GM18511 (cell line): ENCODE results near the gene AP3B2.
"Not testable (repeated sequence)": the region's sequence is repeated elsewhere in the genome, so short reads cannot be mapped to it uniquely, and the experiment has no call there.

ENCODE experiments used
- ATAC-seq: cut with Tn5 transposase; IDR thresholded peaks from one replicate; pipeline ENCODE4 v1.9.1; 2021; ENCODE audit warnings: mild to moderate bottlenecking, moderate library complexity; ENCODE audit not compliant: unreplicated experiment

The AP3B2 gene

GRCh38 chr15:82649226-82649999 is 60.3 kb downstream of the AP3B2 start:
- ATAC-seq = no peak

GRCh38 chr15:82648257-82649103 is 61.2 kb downstream of the AP3B2 start:
- no peak for ATAC-seq

GRCh38 chr15:82647835-82648256 is 61.8 kb downstream of the AP3B2 start:
- ATAC-seq = no peak

- ATAC-seq = no peak
Measured at GRCh38 chr15:82647045-82647834, 62.4 kb downstream of the AP3B2 start, which contains the start of gene CPEB1. Gene CPEB1, minus strand, starts transcription at chr15:82647363. Its CDS starts 18,904 bp downstream, at chr15:82628459.

- no peak for ATAC-seq
Measured at GRCh38 chr15:82646250-82647044, 63.2 kb downstream of the AP3B2 start.

GRCh38 chr15:82644967-82645852 is 64.5 kb downstream of the AP3B2 start:
- ATAC-seq = not testable (repeated sequence)

- ATAC-seq = no peak
Measured at GRCh38 chr15:82643992-82644391, 65.7 kb downstream of the AP3B2 start.

GRCh38 chr15:82642656-82643055 is 67.0 kb downstream of the AP3B2 start:
- no peak for ATAC-seq

GRCh38 chr15:82641129-82641798 is 68.4 kb downstream of the AP3B2 start:
- no peak for ATAC-seq

- ATAC-seq = no peak
Measured at GRCh38 chr15:82640672-82641071, 69.0 kb downstream of the AP3B2 start.

- no peak for ATAC-seq
Measured at GRCh38 chr15:82635798-82636197, 73.9 kb downstream of the AP3B2 start.

- ATAC-seq = no peak
Measured at GRCh38 chr15:82630033-82630432, 79.6 kb downstream of the AP3B2 start.

- no peak for ATAC-seq
Measured at GRCh38 chr15:82625136-82625535, 84.5 kb downstream of the AP3B2 start.

- ATAC-seq = no peak
Measured at GRCh38 chr15:82624438-82624837, 85.2 kb downstream of the AP3B2 start.

GRCh38 chr15:82624008-82624407 is 85.7 kb downstream of the AP3B2 start:
- ATAC-seq = no peak

GRCh38 chr15:82621970-82622369 is 87.7 kb downstream of the AP3B2 start:
- ATAC-seq = no peak

GRCh38 chr15:82613747-82614146 is 95.9 kb downstream of the AP3B2 start:
- ATAC-seq = no peak

GRCh38 chr15:82611348-82611747 is 98.3 kb downstream of the AP3B2 start:
- ATAC-seq = no peak
